B cell (primary cell): Measurements from ENCODE around the gene CPOX. TPM values are rescaled to one million over a fixed set of nuclear protein-coding genes. Genes with fewer than 3 reads are reported as not detected.

Experiments
- ATAC-seq: fragments of 200-7000 bp; cut with Tn5 transposase; one replicate; pipeline ENCODE4 v1.10.0; 2021; ENCODE audit warnings: low read depth, mild to moderate bottlenecking, moderate number of reproducible peaks, moderate library complexity
- CTCF ChIA-PET: fragments of 350-600 bp; sonication (Branson Sonifier 250); formaldehyde crosslinking; loops from one replicate; lab custom pipeline; 2021; ENCODE audit warnings: antibody characterized with exemption, inconsistent platforms; lab: Charles Lee
- POLR2A ChIA-PET: fragments of 350-600 bp; sonication (Branson Sonifier 250); formaldehyde crosslinking; loops from one replicate; lab custom pipeline; 2021; ENCODE audit warnings: antibody characterized with exemption; lab: Charles Lee
- DNase-seq: peaks from one replicate; pipeline ENCODE4 v3.0.0; 2013
- H2AFZ ChIP-seq: 2 replicates; pipeline ENCODE4 v1.6.1; 2012; ENCODE audit warnings: mild to moderate bottlenecking, low read depth, low read length; ENCODE audit not compliant: insufficient read depth, poor library complexity, severe bottlenecking
- H3K27ac ChIP-seq, 2 donors: 1 replicate in 1 of 2; 2 replicates in 1 of 2; pipeline ENCODE4 v1.5.1; 2012 to 2013; ENCODE audit warnings: low read length in 2 of 2, mild to moderate bottlenecking in 2 of 2, moderate library complexity in 1 of 2
- H3K27me3 ChIP-seq, 4 experiments: fragments of 200-600 bp in 1 of 4; sonication (generic) in 1 of 4; replicated peaks in 1 of 4; 1 replicate in 2 of 4; 2 replicates in 2 of 4; pipeline versions ENCODE4 v1.6.1 to v1.7.0; 2013 to 2016; ENCODE audit warnings: low read length in 3 of 4, mild to moderate bottlenecking in 2 of 4, mixed read lengths in 1 of 4, moderate library complexity in 1 of 4; ENCODE audit not compliant: insufficient read depth in 4 of 4, control insufficient read depth in 3 of 4; ENCODE audit errors: control extremely low read depth in 1 of 4
- H3K36me3 ChIP-seq, 2 experiments: replicated peaks in 1 of 2; 1 replicate in 1 of 2; 2 replicates in 1 of 2; pipeline versions ENCODE4 v1.6.1 to v1.7.1; 2013; ENCODE audit warnings: low read length in 1 of 2; ENCODE audit not compliant: insufficient read depth in 2 of 2, control insufficient read depth in 1 of 2; ENCODE audit errors: control extremely low read depth in 1 of 2, extremely low read depth in 1 of 2
- H3K4me1 ChIP-seq, 2 donors: fragments of 200-600 bp in 1 of 2; sonication (generic) in 1 of 2; 1 replicate in 1 of 2; 2 replicates in 1 of 2; pipeline versions ENCODE4 v1.5.1 to v1.6.1; 2013 to 2017; ENCODE audit warnings: low read length in 2 of 2; ENCODE audit not compliant: control insufficient read depth in 2 of 2, insufficient read depth in 2 of 2
- H3K4me2 ChIP-seq: replicated peaks from 2 replicates; pipeline ENCODE3; 2012; ENCODE audit warnings: mild to moderate bottlenecking, low read depth, low read length; ENCODE audit not compliant: poor library complexity, severe bottlenecking
- H3K4me3 ChIP-seq, 5 experiments: fragments of 200-600 bp in 1 of 5; sonication (generic) in 1 of 5; 1 replicate in 3 of 5; 2 replicates in 2 of 5; pipeline versions ENCODE4 v1.5.1 to v1.7.0; 2011 to 2016; ENCODE audit warnings: low read length in 4 of 5, mild to moderate bottlenecking in 4 of 5, low read depth in 2 of 5, control low read depth in 1 of 5, moderate library complexity in 1 of 5; ENCODE audit not compliant: insufficient read depth in 1 of 5; ENCODE audit errors: control extremely low read depth in 1 of 5, extremely low read depth in 1 of 5
- H3K79me2 ChIP-seq: fragments of 200-600 bp; sonication (generic); one replicate; pipeline ENCODE4 v1.6.0; 2016; ENCODE audit warnings: low read length; ENCODE audit not compliant: control insufficient read depth, insufficient read depth
- H3K9ac ChIP-seq: fragments of 200-600 bp; sonication (generic); 2 replicates; pipeline ENCODE4 v1.6.1; 2017; ENCODE audit warnings: mild to moderate bottlenecking, low read length, moderate library complexity
- H3K9me3 ChIP-seq, 3 donors: one replicate each; pipeline versions ENCODE4 v1.6.1 to v1.7.1; 2013; ENCODE audit warnings: low read length in 2 of 3; ENCODE audit not compliant: control insufficient read depth in 2 of 3, insufficient read depth in 1 of 3; ENCODE audit errors: control extremely low read depth in 1 of 3
- H4K20me1 ChIP-seq: 2 replicates; pipeline ENCODE4 v1.6.0; 2012; ENCODE audit warnings: mild to moderate bottlenecking, low read length; ENCODE audit not compliant: insufficient read depth, control insufficient read depth, poor library complexity, severe bottlenecking
- H3K27ac Mint-ChIP-seq: one replicate; pipeline ENCODE4 v1.8.0; 2021; ENCODE audit warnings: mixed read lengths
- H3K27me3 Mint-ChIP-seq: one replicate; pipeline ENCODE4 v1.8.0; 2021; ENCODE audit warnings: mixed read lengths
- H3K4me1 Mint-ChIP-seq: one replicate; pipeline ENCODE4 v1.8.0; 2021; ENCODE audit warnings: mixed read lengths
- H3K4me3 Mint-ChIP-seq: one replicate; pipeline ENCODE4 v1.8.0; 2021; ENCODE audit warnings: mixed read lengths
- H3K9me3 Mint-ChIP-seq: one replicate; pipeline ENCODE4 v1.8.0; 2022; ENCODE audit warnings: mixed read lengths; ENCODE audit not compliant: insufficient read depth
- EZH2 ChIP-seq: IDR thresholded peaks from 2 replicates; pipeline ENCODE4 v1.6.1; 2012; ENCODE audit warnings: borderline replicate concordance, low read depth, mild to moderate bottlenecking, moderate library complexity, low read length; ENCODE audit not compliant: insufficient read depth, poor library complexity, severe bottlenecking
- WGBS: methylation state at CpG from one replicate; pipeline ENCODE4 v1.1.5; 2013; ENCODE audit warnings: missing lambda C conversion rate; ENCODE audit not compliant: insufficient coverage; 5-methylcytosine and 5-hydroxymethylcytosine counted together
- intact Hi-C: fragments of 100-400 bp; cut with micrococcal nuclease; formaldehyde crosslinking; loops from one replicate; pipeline ENCODE4 v1.10.0; 2022
- polyA plus RNA-seq: library from polyadenylated mRNA; depleted of rRNA; stranded (reverse); fragments of >200 nt; gene quantifications from 2 replicates; pipeline ENCODE4 v1.2.3, GENCODE V29; 2012
- total RNA-seq, 2 donors: library from RNA; stranded (reverse); fragments of 120-200 nt in 1 of 2; gene quantifications; 1 replicate in 1 of 2; 2 replicates in 1 of 2; pipeline versions ENCODE4 v1.2.3 to v1.2.4, GENCODE V29; 2013 to 2022
- TF ChIP-seq, protein P1 (sequence below): fragments of 200-600 bp; IDR thresholded peaks from one replicate; pipeline ENCODE4 v1.8.0; 2022; ENCODE audit warnings: antibody characterized with exemption, mild to moderate bottlenecking

The CPOX gene
- total and polyA plus RNA-seq, 2 donors (not counting 1 experiment from before 2014, with no cell fraction given), result 6.8 to 17.5 TPM

DNA sequence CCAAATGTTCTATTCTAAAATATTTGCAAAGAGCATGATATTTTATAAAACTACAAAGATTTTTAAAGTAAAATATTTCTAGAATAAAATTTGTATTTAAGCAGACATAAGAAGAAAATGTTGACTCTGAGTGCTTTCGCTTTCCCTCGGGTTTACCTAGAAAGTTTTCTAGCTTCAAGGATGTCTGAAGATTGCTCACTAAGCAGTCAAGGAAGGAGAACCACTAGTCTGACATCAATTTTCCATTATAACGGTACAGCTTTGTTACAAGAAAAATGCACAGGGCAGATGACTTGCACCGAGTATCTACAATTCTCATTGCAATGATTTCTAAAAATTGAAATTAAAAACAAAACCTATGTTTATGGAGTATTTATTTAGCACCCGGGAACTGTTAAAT lies 47.5 kb downstream of the CPOX start:
- peaks cover 2% of the 10 kb centered on the region for H3K4me1 Mint-ChIP-seq
- no peak overlapping the region for H3K4me3 ChIP-seq
- no peaks in the 10 kb centered on the region for H3K27me3 Mint-ChIP-seq
- H3K79me2 ChIP-seq, result no peaks in the 10 kb centered on the region
- H2AFZ ChIP-seq, result no peak overlapping the region
- ATAC-seq (no peak), DNase-seq (no peak)
- ChIA-PET POLR2A (no interaction called here), CTCF (interaction anchor here (0.8 kb wide), 1 partner anchor 47 kb away, joined by 3 read pairs; no protein-coding TSS in a partner anchor)
- intact Hi-C loops, result no loop called here
- H3K36me3 ChIP-seq, result no peaks in the 10 kb centered on the region
- H3K4me2 ChIP-seq, result no peak overlapping the region
- H3K4me1 ChIP-seq, result peaks cover 0 to 3% of the 10 kb centered on the region in 2 donors
- no peaks in the 10 kb centered on the region for H3K9me3 ChIP-seq
- no peak overlapping the region for H3K4me3 Mint-ChIP-seq
- no peak overlapping the region for H3K27ac ChIP-seq
- no peak overlapping the region for H3K9ac ChIP-seq
- H3K27me3 ChIP-seq, result no peaks in the 10 kb centered on the region
- no peak overlapping the region for H3K27ac Mint-ChIP-seq
- TF ChIP-seq EZH2, result no peak
- TF ChIP-seq, protein P1, sequence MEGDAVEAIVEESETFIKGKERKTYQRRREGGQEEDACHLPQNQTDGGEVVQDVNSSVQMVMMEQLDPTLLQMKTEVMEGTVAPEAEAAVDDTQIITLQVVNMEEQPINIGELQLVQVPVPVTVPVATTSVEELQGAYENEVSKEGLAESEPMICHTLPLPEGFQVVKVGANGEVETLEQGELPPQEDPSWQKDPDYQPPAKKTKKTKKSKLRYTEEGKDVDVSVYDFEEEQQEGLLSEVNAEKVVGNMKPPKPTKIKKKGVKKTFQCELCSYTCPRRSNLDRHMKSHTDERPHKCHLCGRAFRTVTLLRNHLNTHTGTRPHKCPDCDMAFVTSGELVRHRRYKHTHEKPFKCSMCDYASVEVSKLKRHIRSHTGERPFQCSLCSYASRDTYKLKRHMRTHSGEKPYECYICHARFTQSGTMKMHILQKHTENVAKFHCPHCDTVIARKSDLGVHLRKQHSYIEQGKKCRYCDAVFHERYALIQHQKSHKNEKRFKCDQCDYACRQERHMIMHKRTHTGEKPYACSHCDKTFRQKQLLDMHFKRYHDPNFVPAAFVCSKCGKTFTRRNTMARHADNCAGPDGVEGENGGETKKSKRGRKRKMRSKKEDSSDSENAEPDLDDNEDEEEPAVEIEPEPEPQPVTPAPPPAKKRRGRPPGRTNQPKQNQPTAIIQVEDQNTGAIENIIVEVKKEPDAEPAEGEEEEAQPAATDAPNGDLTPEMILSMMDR, result no peak
- H3K9me3 Mint-ChIP-seq, result no peaks in the 10 kb centered on the region
- no peaks in the 10 kb centered on the region for H4K20me1 ChIP-seq
- WGBS, result 80% methylated on average over 1 of the region's 5 CpGs

DNA sequence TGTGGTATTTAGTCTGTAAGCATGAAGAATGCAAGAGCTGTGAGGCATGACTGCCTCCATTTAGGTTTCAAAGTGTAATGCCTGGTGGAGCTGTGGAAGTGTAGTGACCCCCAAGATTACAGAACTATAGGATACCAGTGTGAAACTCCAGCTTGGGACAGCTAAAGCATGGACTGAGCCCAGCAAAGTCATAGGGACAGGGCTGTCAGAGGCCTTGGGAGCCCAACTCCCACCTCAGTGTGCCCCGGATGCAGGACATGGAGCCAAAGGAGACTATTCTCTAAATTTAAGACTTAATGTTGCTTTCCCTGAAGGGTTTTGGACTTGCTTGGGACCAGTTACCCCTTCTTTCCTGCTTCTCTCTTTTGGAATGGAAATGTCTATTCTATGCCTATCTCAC lies 50.8 kb downstream of the CPOX start:
- H3K4me1 Mint-ChIP-seq, result peaks cover 9% of the 10 kb centered on the region
- DNase-seq, result no peak
- H3K27ac Mint-ChIP-seq, result no peak overlapping the region
- Histone ChIP-seq H3K9ac (no peak overlapping the region), H3K4me1 (peaks cover 0 to 3% of the 10 kb centered on the region in 2 donors), H3K4me2 (no peak overlapping the region), H4K20me1 (no peaks in the 10 kb centered on the region), H3K27ac (no peak overlapping the region), H3K27me3 (no peaks in the 10 kb centered on the region), H3K36me3 (no peaks in the 10 kb centered on the region), H3K4me3 (no peak overlapping the region), H2AFZ (no peak overlapping the region), H3K79me2 (no peaks in the 10 kb centered on the region), H3K9me3 (no peaks in the 10 kb centered on the region)
- H3K9me3 Mint-ChIP-seq, result no peaks in the 10 kb centered on the region
- intact Hi-C loops, result no loop called here
- POLR2A ChIA-PET, result no interaction called here
- no CpG with 5 or more reads among the region's 1 CpG for WGBS
- ATAC-seq, result no peak
- H3K4me3 Mint-ChIP-seq, result no peak overlapping the region
- no peaks in the 10 kb centered on the region for H3K27me3 Mint-ChIP-seq
- TF ChIP-seq EZH2, result no peak
- TF ChIP-seq, protein P1, result no peak
- CTCF ChIA-PET, result interaction anchor here (1.2 kb wide), 1 partner anchor 15 kb away, joined by 3 read pairs; no protein-coding TSS in a partner anchor
